GM12873 (cell line): ENCODE measurements around the gene ZNF516.

ENCODE experiments used
- TF ChIP-seq, protein P1 (sequence below): IDR thresholded peaks from 2 replicates; pipeline ENCODE4 v1.5.1; 2012; ENCODE audit warnings: low read depth, mild to moderate bottlenecking, moderate library complexity, low read length, control low read depth; ENCODE audit not compliant: insufficient read depth; ENCODE audit errors: missing control alignments

The ZNF516 gene

GRCh38 chr18:76368271-76368670 lies 126.8 kb downstream of the ZNF516 start:
- TF ChIP-seq, protein P1, sequence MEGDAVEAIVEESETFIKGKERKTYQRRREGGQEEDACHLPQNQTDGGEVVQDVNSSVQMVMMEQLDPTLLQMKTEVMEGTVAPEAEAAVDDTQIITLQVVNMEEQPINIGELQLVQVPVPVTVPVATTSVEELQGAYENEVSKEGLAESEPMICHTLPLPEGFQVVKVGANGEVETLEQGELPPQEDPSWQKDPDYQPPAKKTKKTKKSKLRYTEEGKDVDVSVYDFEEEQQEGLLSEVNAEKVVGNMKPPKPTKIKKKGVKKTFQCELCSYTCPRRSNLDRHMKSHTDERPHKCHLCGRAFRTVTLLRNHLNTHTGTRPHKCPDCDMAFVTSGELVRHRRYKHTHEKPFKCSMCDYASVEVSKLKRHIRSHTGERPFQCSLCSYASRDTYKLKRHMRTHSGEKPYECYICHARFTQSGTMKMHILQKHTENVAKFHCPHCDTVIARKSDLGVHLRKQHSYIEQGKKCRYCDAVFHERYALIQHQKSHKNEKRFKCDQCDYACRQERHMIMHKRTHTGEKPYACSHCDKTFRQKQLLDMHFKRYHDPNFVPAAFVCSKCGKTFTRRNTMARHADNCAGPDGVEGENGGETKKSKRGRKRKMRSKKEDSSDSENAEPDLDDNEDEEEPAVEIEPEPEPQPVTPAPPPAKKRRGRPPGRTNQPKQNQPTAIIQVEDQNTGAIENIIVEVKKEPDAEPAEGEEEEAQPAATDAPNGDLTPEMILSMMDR, result no peak

GRCh38 chr18:76367168-76368125 lies 127.6 kb downstream of the ZNF516 start:
- TF ChIP-seq, protein P1, result no peak

DNA sequence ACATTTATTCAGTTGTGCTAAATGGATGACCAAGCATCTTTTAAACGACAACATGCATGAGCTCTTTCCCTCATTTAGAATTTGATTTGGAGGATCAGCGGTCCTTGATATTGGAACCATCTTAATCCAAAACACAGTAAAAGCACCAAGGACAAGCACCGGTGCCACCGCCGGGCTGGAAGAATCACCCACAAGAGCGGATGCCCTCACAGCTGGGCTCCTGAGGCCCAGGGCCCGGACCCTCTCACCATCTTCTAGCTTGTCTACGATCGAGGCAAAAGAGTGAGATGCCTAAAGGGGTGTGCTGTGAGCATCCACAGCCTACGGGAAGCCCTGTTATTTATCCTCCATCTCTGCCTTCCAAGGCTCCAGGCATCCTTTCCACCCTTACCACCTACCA lies 129.5 kb downstream of the ZNF516 start:
- TF ChIP-seq, protein P1, result no peak

GRCh38 chr18:76364282-76365259 lies 130.5 kb downstream of the ZNF516 start:
- TF ChIP-seq, protein P1, result no peak

DNA sequence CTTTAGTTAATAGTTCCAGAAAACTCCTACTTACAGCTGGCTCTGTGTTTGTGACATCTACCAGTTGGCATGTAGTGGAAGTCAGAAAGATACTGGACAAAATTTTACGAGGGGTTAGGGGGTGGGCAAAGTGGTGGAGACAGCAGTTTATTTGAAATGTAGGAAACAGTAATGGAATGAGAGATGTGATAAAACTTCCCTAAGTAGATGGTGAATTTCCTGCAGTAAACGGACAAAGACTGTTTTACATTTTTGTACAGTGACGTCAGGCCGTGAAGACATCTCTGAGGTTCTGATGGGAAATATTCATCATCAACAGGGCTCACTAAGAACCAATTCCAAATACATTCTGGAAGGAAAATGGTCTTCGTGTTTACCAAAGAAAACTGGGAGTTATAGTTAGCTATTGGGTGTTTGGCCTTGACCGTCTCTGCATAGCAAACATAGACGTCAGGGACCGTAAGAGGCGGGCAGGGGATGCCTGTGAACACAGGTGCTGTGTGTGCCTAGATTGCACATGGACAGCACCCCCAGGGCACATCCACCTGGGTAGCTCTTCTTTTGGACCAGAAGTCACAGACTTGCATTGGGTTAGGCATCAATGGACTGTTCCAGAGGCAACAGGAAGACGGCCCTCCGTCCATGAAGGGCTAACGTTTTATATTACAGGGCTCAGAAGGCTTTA lies 131.5 kb downstream of the ZNF516 start:
- TF ChIP-seq, protein P1, result no peak

DNA sequence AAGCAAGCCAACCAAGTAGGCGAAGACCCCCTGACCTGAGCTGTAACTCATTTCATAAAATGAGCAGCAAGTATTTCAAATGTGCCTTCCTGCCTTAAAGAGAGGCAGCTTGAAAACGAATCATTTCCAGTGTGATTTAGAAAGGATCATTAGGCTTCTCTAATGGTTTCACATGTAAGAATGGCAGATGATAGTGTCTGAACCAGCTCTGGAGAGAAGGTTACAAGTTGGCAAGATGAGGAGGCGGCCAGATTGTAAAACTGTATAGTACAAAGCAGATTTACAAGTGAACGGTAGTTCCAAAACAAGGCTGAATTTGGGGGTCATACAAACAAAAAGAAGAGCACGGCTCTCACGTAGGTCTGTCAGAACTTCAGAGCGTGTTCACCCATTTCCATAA lies 132.4 kb downstream of the ZNF516 start:
- TF ChIP-seq, protein P1, result no peak

GRCh38 chr18:76361219-76361618 lies 133.8 kb downstream of the ZNF516 start:
- TF ChIP-seq, protein P1, result no peak
